HL-60/S4 treated with retinoic acid at 250 ng/mL for 4 days and 3 days (cell line): ENCODE data around the gene MCTP1.

ENCODE experiments used
- in situ Hi-C: fragments of 300-500 bp; cut with MboI; formaldehyde crosslinking; loops from 2 replicates; pipeline ENCODE4 v1.7.0; 2022; ENCODE audit warnings: low sequenced_read_pairs

MCTP1 gene

DNA sequence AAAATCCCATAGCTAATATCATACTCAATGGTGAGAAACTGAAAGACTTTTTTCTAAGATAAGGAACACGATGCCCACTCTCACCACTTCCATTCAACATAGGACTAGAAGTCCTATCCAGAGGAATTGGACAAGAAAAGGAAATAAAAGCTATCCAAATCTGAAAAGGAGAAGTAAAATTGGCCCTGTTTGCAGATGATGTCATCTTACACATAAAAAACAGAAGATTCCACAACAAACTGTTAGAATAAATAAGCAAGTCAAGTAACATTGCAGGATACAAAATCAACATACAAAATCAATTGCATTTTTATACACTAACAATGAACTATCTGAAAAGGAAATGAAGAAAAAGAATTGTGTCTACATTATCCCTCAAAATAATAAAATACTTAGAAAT lies 308.0 kb downstream of the MCTP1 start:
- in situ Hi-C loops = no loop called here

DNA sequence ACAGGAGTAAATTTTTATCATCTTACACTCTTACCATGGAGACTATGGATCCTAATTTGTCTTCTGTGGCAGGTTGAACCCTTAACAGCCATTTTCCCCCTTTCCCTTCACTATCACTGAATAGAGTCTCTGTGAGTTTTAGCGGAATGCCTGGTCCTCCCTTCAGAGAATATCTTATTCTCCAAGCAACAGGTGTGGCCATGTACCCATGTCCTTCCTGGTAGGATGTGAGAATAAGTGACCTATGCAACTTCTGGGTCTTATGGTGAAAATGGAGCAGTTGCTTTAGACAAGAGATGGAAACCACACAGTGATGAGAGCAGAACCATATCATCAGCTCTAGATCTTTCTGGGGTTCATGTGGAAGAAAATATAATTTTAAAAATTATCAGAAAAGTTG lies 312.6 kb downstream of the MCTP1 start:
- in situ Hi-C loops = loop anchor here (25.0 kb wide), 1 partner anchor 265 kb away; no protein-coding TSS in a partner anchor

DNA sequence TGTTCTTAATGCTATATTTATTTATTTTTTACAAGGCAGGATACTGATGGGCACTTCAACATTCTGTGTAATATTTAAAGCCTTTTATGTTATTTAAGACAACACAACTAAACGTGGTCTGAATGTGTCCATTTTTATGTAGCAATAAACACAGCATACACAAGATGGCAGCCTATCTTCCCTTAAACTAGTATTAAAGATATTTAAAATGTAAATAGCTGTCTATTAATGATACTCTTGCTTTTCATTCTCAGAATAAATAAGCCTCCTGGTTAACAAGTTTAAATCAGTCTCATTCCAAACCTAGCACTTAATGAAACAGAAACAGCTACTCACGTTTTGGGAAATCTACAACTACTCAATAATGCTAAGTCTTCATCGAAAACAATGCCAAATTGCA lies 315.7 kb downstream of the MCTP1 start:
- in situ Hi-C loops = loop anchor here (25.0 kb wide), 1 partner anchor 268 kb away; no protein-coding TSS in a partner anchor

DNA sequence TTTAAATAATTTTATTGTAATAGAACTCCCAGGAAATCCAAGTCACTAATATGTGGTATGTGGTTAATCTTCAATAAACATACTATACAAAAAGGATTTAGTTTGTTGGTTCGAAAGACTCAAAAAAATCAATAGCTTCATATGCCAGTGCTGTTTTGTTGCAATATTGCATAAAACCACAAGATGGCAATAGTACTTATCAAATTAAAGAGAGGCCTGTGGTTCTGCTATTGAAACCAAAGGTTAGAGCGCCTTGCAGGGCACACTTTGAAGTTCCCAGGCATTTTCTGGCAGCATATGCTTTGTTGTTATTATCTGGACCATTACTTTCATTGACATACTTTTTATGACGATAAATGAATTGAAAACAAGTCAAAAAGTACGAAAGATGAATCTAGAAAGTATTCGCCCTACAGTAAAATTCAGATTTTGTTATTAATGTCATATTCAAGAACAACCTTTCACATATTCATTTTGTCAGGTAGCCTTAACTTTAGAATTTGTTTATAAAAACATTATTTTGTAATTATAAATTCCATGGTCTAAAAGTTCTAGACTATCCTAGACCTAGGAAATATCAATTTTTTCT lies 316.3 kb downstream of the MCTP1 start:
- in situ Hi-C loops = loop anchor here (25.0 kb wide), 1 partner anchor 269 kb away; no protein-coding TSS in a partner anchor

DNA sequence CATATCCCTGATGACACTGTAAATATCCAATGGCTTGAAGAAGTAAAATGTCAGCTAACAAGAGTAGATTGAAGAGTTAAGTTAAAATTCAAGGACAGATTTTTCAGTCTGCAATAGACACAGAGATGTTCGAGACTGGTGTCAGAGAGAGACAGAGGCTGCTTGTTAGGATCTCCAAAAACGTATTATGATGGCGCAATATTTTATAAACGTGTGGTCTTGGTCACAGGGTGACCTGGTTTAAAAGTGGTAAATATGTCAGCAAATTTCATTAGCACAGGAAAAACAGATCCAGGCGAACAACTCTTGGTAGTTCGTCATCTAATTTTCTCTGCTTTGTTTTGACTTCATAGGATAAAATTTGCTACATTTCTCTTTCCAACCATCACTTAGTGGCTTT lies 317.4 kb downstream of the MCTP1 start:
- in situ Hi-C loops = loop anchor here (25.0 kb wide), 1 partner anchor 270 kb away; no protein-coding TSS in a partner anchor

DNA sequence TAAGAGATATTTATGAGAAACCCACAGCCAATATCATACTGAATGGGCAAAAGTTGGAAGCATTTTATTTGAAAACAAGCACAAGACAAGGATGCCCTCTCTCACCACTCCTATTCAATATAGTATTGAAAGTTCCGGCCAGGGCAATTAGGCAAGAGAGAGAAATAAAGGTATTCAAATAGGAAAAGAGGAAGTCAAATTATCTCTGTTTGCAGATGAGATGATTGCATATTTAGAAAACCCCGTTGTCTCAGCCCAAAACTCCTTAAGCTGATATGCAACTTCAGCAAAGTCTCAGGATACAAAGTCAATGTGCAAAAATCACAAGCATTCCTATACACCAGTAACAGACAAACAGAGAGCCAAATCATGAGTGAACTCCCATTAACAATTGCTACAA lies 325.6 kb downstream of the MCTP1 start:
- in situ Hi-C loops = loop anchor here (25.0 kb wide), 1 partner anchor 278 kb away; no protein-coding TSS in a partner anchor

DNA sequence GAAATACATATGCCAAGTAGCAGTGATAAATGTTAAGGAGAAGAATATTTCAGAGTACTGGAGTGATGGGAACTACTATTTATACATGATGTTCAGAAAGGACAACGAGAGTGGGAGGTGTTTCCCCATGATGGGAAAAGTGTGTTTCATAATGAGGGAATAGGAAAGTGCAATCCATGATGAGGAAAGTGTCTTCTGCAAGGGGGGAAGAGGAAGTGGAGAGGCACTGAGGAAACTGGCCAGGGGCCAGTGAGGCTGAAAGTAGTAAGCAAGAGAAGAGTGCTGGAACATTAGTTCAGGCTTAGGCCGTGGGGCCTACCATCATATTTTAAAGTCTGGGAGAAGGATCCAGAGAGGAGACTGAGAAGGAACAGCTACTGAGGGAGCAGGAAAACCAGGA lies 339.2 kb downstream of the MCTP1 start:
- in situ Hi-C loops = no loop called here

DNA sequence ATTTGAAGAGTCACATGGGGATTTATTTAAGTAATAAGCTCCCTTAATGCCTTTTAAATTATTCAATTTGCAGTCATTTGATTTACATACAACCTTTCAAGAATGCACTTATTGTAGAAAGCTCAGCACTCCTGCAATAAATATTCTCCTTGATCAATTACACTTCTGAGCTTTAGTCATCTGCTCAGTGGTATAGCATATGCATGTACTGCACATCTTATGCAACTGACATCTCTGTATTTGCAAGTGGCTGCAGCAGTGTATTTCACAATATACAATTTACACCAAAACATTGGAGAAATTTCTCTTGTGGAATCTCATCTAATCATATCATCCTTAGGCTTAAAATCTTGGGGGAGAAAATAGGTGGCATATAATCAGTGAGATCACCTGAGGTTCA lies 340.7 kb downstream of the MCTP1 start:
- in situ Hi-C loops = no loop called here

DNA sequence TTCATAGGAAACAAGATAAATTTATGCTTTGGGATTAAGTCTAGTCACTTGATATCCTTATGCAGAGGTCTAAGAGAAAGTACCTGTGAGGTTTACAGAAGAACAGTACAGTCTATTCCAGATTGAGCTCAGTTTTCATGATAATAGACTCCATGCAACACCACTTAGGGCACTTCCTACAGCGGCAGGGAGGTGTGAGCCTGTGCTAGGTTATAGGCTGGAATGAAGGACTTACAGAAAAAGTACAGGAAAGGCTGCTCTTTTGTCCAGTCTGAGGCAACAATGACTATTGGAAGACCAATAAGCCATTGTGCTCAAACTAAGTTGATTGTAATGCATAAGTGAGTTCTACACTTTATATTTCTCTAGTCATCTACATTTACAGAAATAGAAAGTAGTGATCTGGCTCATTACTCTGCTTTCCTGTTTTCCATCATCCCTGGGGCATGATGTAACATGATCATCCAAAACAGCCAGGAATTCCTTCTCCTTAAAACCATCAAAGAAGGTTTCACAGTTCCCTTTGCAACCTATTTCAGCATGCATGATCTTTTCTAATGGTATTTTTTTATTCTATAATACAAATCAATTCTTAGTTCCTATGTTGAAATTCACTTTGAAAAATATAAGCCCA lies 343.7 kb downstream of the MCTP1 start:
- in situ Hi-C loops = no loop called here

DNA sequence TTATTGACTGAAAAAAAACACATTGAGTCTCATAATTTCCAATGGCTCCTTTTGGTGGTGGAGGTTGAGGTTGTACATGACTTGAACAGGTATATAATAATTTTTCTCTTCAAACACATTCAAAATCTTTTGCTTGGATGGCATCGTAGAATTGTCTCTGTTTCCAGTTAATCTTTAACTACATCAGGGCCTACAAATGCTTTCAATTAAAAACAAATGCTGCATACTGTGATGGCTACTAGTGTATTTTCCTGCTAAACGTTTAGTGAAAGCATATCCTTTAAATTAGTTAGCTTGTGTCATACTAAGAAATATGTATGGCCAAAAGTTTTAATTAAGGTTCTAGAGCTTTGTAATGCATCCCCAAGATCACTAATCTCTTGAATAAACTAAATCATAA lies 352.6 kb downstream of the MCTP1 start:
- in situ Hi-C loops = no loop called here

DNA sequence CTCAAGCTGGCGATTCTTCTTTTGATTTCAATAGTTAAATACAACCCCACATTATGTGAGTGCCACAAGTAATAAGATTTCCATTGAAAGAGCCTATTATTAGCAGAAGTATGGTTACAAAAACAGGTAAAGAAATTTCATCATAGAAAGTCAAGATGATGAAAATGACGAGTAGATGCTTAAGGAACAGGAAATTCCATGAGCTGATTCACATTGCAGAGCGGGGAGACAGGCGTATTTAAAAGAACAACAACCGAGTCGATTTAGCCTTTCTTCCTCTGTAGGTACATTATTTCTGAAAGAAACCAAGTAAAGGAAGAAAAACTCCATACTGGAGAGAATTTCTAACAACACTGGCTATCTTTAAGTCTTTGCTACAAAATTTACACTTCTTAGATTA lies 356.0 kb downstream of the MCTP1 start:
- in situ Hi-C loops = no loop called here

DNA sequence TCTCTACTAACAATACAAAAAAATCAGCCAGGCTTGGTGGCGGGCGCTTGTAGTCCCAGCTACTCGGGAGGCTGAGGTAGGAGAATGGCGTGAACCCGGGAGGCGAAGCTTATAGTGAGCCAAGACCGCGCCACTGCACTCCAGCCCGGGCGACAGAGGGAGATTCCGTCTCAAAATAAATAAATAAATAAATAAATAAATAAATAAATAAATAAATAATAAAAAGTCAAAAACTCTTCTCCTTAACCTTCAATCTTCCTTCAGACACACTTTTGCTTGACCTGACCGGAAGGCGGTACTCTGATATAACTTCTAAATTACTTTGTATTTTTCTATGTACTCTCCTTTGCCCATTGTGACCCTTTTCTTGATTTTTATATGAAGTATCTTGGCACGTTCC lies 364.3 kb downstream of the MCTP1 start:
- in situ Hi-C loops = no loop called here

DNA sequence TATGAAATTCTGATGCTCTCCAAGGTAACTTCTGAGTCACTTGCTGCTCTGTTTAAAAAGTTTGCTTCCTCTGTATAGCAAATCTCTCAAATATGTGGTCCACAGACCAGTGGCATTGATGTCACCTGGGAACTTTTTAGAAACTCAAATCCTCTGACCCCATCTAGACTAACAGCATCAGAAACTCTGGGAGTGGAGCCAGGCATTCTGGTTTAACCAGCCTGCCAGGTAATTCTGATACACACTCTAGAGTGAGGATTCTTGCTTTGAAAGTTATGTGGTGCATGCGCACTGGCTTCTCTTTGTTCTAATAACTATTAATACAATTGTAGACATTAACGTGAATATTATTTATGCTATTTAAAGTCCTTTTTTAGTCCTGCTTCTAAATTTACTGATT lies 368.3 kb downstream of the MCTP1 start:
- in situ Hi-C loops = no loop called here

DNA sequence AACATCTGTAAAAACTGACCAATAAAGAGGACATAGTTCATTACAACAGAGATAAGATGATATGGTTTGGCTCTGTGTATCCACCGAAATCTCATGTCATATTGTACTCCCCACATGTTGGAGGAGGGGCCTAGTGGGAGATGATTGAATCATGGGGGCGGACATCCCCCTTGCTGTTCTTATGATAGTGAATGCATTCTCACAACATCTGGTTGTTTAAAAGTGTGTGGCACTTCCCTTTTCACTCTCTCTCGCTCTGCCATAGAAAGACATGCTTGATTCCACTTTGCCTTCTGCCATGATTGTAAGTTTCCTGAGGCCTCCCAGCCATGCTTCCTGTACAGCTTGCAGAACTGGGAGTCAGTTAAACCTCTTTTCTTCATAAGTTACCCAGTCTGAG lies 373.6 kb downstream of the MCTP1 start:
- in situ Hi-C loops = no loop called here

DNA sequence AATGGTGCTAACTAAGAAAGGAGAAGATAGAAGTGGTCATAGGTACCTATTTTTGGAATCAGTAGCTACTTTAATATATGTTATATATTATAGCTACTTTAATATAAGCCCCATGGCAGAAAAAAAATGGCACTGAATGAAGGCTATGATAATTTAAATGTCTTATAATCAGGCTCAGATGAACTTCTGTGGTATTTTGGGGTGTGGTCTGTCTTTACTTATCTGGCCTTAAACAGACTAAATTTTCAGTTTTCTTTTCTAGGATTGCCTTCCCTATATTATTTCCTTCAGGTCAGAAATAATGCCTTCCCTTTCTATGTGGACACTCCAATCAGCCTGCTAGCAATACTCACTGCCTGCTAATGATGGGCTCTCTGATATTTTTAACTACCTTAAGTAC lies 374.2 kb downstream of the MCTP1 start:
- in situ Hi-C loops = no loop called here

DNA sequence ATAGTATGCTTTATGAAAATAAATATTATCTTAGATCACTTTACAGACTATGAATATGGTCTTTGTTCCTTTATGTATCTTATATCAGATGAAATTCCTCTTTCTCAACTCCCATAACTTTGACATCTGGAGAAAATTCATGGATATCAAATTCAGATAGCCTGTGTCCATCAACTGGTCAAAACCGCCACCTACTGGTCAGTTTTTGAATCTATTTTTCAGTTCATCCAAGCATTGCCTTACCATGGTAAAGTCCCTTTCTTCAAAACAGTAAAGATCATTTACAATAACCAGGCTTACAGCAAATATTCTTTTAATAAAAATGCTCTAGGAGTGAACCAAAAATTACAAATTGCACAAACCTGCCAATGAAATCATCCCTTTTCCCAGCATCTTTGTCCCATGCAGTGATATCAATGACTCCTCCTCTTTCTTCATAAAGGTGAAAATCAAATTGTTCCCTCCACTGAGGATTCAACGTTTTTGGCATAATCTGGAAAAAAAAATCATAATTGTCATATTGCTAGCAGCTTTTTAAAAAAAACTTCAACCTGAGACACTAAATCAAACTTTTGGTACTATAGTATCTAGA lies 375.9 kb downstream of the MCTP1 start:
- in situ Hi-C loops = no loop called here

DNA sequence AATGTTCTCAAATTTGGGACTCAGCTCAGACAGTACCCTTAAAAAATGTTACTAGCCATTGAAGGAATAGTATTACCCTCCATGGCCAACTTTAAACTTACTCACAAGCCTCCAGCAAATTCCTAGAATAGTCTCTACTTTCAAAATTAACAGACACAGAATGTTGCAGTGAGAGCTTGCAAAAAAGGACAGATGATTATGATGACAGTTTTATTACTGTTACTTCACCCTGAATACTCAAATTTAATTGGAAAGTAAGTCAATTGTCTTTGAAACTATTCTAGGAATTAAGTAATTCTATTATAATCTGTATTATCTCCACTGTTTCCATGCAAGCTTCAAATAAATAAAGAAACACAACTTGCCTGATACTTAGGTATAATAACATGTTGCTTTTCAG lies 378.1 kb downstream of the MCTP1 start:
- in situ Hi-C loops = no loop called here

DNA sequence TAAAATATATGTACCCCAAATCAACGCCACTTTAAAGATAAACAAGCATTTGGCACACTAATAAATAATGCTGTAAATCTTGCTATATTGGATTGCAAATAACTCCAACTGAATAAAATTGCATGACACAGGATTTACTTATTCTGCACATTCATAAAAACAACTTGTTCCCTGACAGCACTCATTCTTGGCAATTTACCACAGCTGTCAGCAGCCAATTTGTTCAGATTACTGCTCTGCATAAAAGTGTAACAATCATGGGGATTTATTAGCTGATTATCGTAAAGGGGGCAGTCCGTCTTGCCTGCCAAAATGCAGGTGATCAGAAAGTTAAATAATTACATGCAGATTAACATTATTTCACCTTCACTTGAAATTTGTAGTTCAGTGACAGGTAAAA lies 381.2 kb downstream of the MCTP1 start:
- in situ Hi-C loops = no loop called here

DNA sequence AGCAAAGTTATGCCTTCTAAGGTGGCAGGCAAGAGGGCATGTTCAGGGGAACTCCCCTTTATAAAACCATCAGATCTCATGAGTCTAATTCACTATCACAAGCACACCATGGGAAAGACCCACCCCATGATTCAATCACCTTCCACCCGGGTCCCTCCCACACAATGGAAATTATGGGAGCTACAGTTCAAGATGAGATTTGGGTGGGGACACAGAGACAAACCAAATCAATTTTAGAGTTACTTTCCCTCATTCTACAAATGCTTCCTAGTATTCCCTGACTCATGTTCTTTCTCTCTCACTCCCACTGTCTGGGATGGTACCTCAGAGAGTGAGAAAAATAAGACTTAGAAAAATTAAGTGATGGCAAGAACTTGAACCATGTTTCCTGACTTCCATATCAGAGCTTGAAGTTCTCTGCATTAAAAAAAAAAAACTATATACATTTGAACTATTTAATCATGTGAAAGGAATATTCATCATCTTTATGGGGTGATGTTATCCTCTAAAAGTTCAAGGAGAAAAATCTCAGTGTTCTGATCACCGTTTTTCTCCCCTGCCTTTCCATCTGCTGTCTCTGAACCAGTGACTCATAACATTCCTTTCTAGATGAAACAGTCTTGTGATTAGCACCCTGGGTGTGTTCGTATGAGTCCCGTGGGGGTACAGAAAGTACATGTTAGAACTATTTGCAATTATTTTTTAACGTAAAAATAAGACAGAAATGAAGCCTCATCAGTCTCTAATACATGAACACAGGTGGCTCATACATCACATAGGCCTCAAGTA lies 383.5 kb downstream of the MCTP1 start:
- in situ Hi-C loops = no loop called here

DNA sequence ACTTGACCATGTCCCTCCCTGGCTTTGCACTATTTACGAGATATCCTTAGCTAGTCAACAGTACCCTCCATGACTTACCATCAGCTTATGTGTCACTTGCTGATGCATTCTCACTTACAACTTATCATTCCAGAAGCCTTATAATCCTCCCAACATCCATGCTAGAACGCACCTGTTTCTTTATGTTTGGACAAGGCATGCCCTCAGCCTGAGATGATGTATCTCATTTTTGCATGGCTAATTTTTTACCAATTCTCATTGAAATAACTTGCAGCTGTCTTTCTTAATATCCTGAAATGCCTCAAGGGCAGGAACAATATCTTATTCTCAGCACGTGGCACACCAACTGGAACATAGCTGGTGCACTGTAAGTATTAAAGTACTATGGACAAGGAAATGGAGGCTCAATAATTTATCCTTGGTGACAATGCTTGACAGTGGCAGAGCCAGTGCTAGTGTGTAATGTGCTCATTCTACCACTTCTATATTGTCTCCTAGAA lies 384.8 kb downstream of the MCTP1 start:
- in situ Hi-C loops = no loop called here

DNA sequence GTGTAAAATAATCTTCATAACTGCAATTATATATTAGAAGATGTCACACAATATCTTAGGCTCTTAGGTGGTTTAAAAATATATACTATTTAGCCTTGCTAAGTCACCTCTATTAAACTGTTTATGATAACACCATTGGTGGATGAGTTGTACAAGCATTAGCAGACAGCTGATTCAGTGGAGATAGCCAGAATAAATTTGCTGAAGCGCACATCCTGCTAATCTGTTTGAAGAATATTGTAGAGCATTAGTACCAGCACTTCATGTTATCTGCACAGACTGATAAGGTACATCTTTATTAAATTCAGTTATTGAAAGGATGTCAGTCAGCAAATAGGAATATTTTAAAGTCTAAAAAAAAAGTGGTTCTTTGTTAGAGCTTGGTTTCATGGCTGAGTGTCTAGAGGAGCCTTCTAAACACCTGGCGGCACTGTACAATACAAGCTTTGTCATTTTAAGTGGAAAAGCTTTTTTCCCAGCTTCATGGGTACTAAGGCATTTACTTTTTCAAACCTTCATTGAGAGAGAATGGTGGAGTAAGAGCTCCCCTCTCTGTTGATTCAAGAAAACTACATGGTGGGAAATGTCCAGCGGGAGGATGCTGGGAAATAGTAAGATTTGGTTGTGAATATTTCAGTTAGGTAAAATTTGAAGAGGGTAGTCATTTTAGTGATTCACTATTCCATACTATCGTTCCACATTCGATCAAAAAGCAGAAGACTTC lies 391.3 kb downstream of the MCTP1 start:
- in situ Hi-C loops = no loop called here
